Measurements from ENCODE around the gene TGFB2. TPM values are rescaled to one million over a fixed set of nuclear protein-coding genes. Genes with fewer than 3 reads are reported as not detected.

The TGFB2 gene
- total and polyA plus RNA-seq, 2 donors (not counting 3 experiments of a cell fraction or from before 2014, with no cell fraction given), result 21.2 to 43.5 TPM

GRCh38 chr1:218412171-218412570 is 67.0 kb downstream of the TGFB2 start:
- CTCF ChIA-PET, result no interaction called here
- no peak for DNase-seq (ENCODE audit: low read depth, low spot score)
- no TSS peak for BruUV-seq (replicated peaks)

More at GRCh38 chr1:218412171-218412570, 67.0 kb downstream of the TGFB2 start:
- no peak for FAIRE-seq
- TF ChIP-seq EZH2 (IDR thresholded peaks at IDR 0.05; ENCODE audit: borderline replicate concordance, low read depth, low read length, severe bottlenecking), result no peak
- no peak for TF ChIP-seq MYC (IDR thresholded peaks at IDR 0.05; ENCODE audit: low read depth, low read length)
- TF ChIP-seq GATA2 (IDR thresholded peaks at IDR 0.05; ENCODE audit: insufficient read depth, insufficient read length, low read depth, low read length), result no peak
- TF ChIP-seq POLR2AphosphoS5 (IDR thresholded peaks at IDR 0.05; ENCODE audit: insufficient read depth, low read depth, low read length), result no peak
- TF ChIP-seq FOS (IDR thresholded peaks at IDR 0.05; ENCODE audit: borderline replicate concordance, insufficient read depth, low read length), result no peak
- no peak for TF ChIP-seq CTCF (IDR thresholded peaks at IDR 0.05; ENCODE audit: extremely low read depth in 1 of 2, insufficient read depth in 1 of 2, low read depth in 1 of 2, low read length in 2 of 2)
- no peak for TF ChIP-seq JUN (IDR thresholded peaks at IDR 0.05; ENCODE audit: borderline replicate concordance, insufficient read depth, insufficient read length, low read depth)
- no peak for TF ChIP-seq MAX (IDR thresholded peaks at IDR 0.05; ENCODE audit: insufficient read depth, insufficient read length)
- no peaks in the 10 kb centered on the region for H3K4me1 ChIP-seq (ENCODE audit: control insufficient read depth, extremely low read depth, insufficient read depth, low read length)
- H3K9ac ChIP-seq (replicated peaks; ENCODE audit: extremely low read depth, insufficient read depth, low read length), result no peak overlapping the region
- H3K79me2 ChIP-seq (ENCODE audit: control insufficient read depth, insufficient read depth, low read length), result no peaks in the 10 kb centered on the region
- intact Hi-C loops (cut with micrococcal nuclease), result no loop called here
- no peak overlapping the region for H2AFZ ChIP-seq (ENCODE audit: low read depth, low read length)
- no peaks in the 10 kb centered on the region for H3K27me3 ChIP-seq (ENCODE audit: control insufficient read depth in 2 of 2, insufficient read depth in 2 of 2, low read length in 2 of 2)
- H3K36me3 ChIP-seq (ENCODE audit: control insufficient read depth in 2 of 2, extremely low read depth in 1 of 2, insufficient read depth in 2 of 2, low read length in 2 of 2), result no peaks in the 10 kb centered on the region
- H3K9me3 ChIP-seq (replicated peaks; ENCODE audit: control insufficient read depth, insufficient read depth, low read length), result no peaks in the 10 kb centered on the region
- H3K4me3 ChIP-seq (replicated peaks in 1 of 3; ENCODE audit: insufficient read depth in 1 of 3, low read depth in 1 of 3, low read length in 3 of 3), result no peak overlapping the region
- no peaks in the 10 kb centered on the region for H3K9me1 ChIP-seq (replicated peaks; ENCODE audit: control insufficient read depth, extremely low read depth, insufficient read depth, low read length)
- H3K4me2 ChIP-seq (ENCODE audit: insufficient read depth, low read length), result no peak overlapping the region
- dilution Hi-C loops (cut with MboI; ENCODE audit: extremely low pct_ligation_motif_present, low sequenced_read_pairs), result no loop called here
- POLR2A ChIA-PET, result no interaction called here
- H3K27ac ChIP-seq (ENCODE audit: insufficient read depth, low read depth, low read length), result no peak overlapping the region
- no peaks in the 10 kb centered on the region for H4K20me1 ChIP-seq (replicated peaks; ENCODE audit: control insufficient read depth, extremely low read depth, insufficient read depth, low read length)
